ENCODE data around the gene DIP2C.
"Not testable (repeated sequence)": the region's sequence is repeated elsewhere in the genome, so short reads cannot be mapped to it uniquely, and the experiment has no call there.

DIP2C gene

DNA sequence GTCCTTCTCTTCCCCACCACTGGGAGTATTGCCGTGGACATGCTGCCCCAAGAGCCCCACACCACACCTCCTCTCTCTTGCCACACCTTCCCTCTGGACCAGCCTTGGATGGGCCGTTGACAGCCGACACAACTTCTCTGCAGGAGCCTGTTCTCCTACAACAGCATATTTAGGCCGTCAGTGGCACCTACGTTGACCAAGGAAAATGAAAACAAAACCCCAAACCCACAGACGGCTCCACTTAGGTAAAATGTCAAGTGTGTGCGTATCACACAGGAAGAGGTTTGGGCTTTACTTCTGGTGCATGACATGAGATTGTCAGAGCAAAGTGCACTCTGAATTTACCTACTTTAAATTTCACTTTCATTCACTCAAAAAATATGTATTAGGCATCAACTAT lies 307.7 kb downstream of the DIP2C start:
- no peak for DNase-seq

- DNase-seq = no peak
These were observed 308.1 kb downstream of the DIP2C start for GRCh38 chr10:381346-381745.

- no peak for DNase-seq
These were observed 309.0 kb downstream of the DIP2C start for GRCh38 chr10:380313-380940.

- no peak for DNase-seq
These were observed 310.4 kb downstream of the DIP2C start for GRCh38 chr10:378930-379704.

DNA sequence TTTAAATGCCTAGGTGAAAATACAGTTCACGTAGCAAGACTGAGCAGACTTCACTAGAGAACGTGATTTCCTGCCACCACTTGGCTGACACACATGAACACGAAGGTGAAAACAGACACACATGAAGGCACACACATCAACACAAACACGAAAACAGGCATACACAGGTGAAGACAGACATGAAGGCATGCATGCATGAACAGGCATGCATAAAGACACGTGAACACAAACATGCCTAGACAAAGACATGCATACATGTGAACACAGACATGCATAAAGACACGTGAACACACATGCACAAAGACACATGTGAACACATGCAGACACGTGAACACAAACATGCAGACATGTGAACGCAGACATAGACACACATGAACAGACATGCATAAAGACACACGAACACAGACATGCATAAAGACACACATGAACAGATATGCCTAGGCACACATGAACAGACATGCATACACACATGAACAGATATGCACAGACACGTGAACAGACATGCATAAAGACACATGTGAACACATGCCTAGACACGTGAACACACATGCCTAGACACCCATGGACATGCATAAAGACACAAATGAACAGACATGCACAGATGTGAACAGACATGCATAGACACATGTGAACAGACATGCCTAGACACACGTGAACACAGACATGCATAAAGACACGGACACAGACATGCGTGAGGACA lies 311.1 kb downstream of the DIP2C start:
- no peak for DNase-seq

DNA sequence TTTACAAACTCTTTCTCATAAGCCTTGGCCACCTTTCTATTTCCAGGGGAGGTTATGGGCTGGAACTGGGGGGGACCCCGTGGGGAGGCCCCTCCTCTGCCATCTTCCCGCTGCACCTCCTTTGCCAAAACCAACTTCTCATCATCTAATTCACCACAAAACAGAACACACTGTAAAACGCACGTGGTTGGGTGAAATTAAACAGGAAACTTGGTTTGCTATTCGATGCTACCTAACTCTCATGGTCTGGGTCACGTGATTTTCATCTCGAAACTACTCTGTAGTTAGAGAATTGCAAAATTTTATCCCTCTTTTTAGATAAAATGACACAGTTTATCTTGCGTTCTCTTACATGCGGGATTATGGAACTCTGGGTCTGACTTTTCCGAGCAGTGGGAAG lies 312.2 kb downstream of the DIP2C start:
- no peak for DNase-seq

GRCh38 chr10:375815-376505 lies 313.5 kb downstream of the DIP2C start:
- no peak for DNase-seq

DNA sequence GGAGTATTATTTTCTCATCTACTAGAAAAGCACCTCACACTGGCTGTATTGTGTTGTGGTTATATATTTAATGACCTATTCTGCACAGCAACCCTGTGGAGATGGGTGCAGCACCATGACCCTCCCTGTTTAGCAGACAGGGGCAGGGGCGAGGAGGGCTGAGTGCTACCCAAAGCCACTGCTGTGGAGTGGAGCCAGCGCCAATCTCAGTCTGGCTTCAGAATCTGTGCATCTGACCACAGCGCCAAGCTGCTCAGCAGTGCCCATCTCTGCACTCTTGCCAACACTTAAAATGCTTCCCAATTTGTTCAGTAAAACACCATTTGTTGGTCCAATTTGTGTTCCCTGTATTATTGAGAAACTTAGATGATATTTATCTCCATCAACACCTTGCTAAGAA lies 315.1 kb downstream of the DIP2C start:
- no peak for DNase-seq

DNA sequence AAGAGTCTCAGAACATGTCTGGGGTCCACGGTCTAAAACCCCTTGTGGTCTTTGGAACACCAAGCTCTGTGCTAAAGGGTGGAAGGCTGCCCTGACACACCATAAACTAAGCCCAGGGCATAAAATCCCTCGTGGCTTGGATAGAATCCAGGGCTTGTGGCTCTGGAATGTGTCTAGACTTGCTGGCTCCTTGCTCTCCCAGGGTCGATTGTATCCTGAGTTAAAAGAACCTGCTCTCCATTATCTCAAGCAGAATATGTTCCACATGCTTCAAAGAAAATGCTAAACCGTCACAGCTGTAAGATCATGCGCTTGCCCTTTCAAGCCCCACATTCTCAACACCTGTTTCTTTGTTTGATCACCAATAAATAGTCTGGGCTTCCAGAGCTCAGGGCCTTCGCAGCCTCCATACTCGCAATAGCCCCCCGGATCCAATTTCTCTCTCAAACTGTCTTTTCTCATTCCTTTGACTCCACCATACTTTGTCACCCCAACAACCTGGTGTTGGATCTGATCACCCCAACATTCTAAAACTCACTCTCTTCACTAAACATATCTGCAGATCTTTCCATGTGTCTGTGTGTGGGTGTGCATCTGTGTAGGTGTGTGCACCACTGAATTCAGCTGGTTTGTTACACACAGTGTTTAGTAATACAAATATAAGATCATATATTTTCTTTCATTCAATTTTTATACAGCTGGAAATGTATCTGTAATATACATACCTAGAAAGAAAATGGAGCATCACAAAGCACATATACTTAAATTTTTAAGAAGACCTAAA lies 315.8 kb downstream of the DIP2C start:
- peak; percentile 2 for DNase-seq

DNA sequence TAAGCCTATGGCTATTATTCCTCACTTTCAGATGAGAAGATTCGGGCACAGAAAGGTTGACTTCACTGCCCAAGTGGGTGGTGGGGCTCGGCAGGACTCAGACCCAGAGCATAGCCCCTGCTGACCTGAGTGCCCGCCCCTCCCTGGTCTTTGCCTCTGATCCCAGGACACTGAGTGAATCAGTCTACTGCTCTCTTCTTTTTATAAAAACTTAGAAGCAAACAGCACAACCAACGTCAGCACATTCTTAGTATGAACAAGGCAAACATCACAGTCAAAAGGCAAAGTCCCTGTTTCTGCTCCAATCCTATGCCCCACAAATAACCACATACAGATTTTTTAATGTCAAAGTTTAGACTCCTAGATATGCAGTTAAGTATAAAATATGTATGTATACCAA lies 316.5 kb downstream of the DIP2C start:
- no peak for DNase-seq

- no peak for DNase-seq
These were observed 316.9 kb downstream of the DIP2C start for GRCh38 chr10:372566-372965.

DNA sequence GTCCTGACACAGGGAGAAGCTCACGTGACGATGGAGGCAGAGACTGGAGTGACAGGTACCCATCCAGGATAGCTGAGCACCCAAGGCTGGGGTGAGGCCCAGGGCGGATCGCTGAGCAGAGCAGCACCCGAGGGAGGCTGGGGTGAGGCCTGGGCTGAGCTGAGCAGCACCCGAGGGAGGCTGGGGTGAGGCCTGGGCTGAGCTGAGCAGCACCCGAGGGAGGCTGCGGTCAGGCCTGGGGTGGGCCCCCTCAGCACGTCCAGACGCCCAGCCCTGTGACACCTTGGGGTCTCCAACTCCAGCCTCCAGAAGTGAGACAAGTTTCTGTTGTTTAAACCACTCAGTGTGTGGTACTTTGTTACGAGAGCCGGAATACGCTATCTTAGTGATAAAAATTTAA lies 318.0 kb downstream of the DIP2C start:
- DNase-seq = no peak

DNA sequence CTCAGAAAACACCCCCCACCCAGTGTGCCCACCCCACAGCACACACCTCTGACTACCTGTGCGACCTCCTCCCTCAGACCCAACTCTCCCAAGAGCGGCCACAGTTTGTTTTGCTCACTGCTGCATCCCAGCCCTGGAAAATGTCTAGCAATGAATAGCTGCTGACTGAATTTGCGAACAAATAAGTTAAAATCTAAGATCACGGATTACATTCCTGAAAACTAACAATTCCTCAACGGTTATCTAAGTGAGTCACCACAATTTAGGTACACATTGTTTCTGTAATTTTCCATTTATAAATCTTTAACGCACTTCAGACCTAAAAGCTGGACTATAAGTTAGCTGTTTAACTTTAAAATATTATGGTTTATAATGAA lies 319.0 kb downstream of the DIP2C start:
- DNase-seq = no peak

GRCh38 chr10:369684-370448 lies 319.6 kb downstream of the DIP2C start:
- no peak for DNase-seq

DNA sequence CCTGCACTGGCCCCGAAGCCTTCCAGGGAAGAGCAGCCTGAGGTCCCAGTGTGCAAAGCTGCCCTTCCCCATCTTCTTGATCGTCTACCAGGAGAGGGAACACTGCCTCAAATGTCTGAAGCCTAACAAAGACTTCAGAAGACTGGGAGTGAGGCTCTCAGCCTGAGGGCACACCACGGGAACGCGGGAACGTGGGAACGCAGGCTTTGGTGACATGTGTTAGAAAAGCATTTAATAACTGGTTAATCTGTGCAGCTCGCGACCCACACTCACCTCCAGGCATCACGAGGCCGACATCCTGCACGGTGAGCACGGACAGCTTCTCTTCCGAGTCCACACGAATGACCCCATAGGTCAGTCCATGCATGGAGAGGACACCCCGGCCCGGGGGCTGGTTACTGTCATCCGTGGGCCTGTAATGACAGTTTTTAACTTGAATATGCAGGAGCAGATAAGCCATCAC lies 320.2 kb downstream of the DIP2C start:
- no peak for DNase-seq

DNA sequence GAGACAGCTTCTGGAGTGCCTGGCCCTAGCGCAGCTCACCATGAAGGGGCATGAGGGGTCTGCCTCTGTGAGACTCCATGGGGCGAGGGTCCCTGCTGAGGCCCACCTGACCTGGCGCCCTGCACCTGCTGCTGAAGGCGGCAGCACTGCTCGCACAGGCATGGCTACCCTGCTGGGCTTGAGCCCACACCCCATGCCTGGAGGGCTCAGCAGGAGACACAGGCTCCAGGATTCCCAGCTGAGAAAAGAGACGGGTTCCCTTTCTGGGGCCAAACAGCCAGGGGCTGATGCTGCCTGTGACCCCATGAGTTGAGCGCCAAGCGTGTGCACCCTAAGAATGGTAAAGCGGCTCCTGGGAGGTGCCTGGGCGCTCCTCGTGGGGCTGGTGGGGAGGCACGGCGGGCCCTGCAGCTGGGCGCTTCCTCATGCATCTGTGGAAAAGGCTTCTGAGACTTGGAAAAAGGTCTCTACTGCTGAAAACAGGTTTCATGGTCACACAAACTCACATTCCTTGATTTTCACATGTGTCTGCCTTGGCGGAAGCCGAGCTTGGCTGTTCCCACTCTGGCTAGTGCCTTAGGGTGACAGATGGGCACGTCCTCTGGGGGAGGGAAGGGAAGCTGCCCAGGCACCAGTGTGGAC lies 320.8 kb downstream of the DIP2C start:
- DNase-seq = no peak

DNA sequence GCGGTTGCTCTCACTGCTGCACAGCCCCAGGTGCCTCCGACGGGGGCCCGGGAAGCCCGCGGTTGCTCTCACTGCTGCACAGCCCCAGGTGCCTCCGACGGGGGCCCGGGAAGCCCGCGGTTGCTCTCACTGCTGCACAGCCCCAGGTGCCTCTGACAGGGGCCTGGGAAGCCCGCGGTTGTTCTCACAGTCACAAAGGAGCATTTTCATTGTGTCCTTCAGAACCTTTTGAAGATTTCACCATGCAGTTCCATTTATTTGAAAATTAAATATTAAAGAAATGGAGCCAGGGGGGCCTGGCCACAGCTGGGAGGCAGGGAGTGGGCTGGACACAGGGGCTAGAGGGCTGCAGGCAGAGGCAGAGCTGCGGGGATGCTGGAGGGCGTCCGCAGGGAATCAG lies 321.4 kb downstream of the DIP2C start:
- DNase-seq = not testable (repeated sequence)

DNA sequence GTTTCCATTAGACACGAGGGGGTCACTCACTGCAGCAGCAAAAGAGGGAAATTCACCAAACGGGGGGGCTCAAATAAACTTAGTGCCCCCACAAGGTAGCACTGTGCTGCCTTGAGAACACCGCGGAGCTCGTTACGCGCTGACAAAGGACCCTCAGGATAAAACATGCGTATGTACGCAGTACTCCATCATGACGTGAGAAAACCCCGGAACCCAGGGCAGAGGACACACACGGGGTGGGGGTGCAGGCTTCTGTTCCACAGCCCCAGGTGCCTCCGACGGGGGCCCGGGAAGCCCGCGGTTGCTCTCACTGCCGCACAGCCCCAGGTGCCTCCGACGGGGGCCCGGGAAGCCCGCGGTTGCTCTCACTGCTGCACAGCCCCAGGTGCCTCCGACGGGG lies 321.8 kb downstream of the DIP2C start:
- DNase-seq = no peak

- DNase-seq = no peak
These were observed 323.3 kb downstream of the DIP2C start for GRCh38 chr10:366186-366585.

GRCh38 chr10:364267-364775 lies 325.1 kb downstream of the DIP2C start:
- no peak for DNase-seq

- no peak for DNase-seq
These were observed 326.3 kb downstream of the DIP2C start for GRCh38 chr10:363152-363551.
